GM23248 (cell line): ENCODE data around the gene SPOPL.

Experiments
- EZH2 ChIP-seq: fragments of 200-600 bp; sonication (generic); IDR thresholded peaks from 2 replicates; pipeline ENCODE4 v1.6.1; 2018; ENCODE audit warnings: antibody characterized with exemption, mild to moderate bottlenecking; ENCODE audit not compliant: insufficient read depth, poor library complexity, severe bottlenecking
- EZH2phosphoT487 ChIP-seq: fragments of 200-600 bp; sonication (generic); IDR thresholded peaks from 2 replicates; pipeline ENCODE4 v1.6.1; 2018; ENCODE audit warnings: antibody characterized with exemption, moderate library complexity, mild to moderate bottlenecking, low read depth; ENCODE audit not compliant: insufficient read depth

GRCh38 chr2:138452324-138452723 is 49.2 kb upstream of the SPOPL start:
- TF ChIP-seq EZH2 (no peak), EZH2phosphoT487 (no peak)
